Tibial artery (tissue), 4 donors: Measurements from ENCODE around the gene TPD52L3.

Source experiments
- DNase-seq, 2 donors: peaks; one replicate each; pipeline ENCODE4 v3.0.0-alpha.2; 2019
- H3K27ac ChIP-seq, 2 donors: fragments of 200-600 bp; sonication (generic) in 1 of 2; 1 replicate in 1 of 2; 2 replicates in 1 of 2; pipeline ENCODE4 v1.5.1; 2018 to 2019; ENCODE audit warnings: mild to moderate bottlenecking in 1 of 2
- H3K27me3 ChIP-seq, 2 donors: fragments of 200-600 bp; sonication (generic) in 1 of 2; one replicate each; pipeline versions ENCODE4 v1.5.1 to v1.6.0; 2016 to 2019
- H3K36me3 ChIP-seq, 3 donors: fragments of 200-600 bp; sonication (generic) in 2 of 3; one replicate each; pipeline ENCODE4 v1.5.1; 2016 to 2019; ENCODE audit warnings: mild to moderate bottlenecking in 2 of 3
- H3K4me1 ChIP-seq, 4 donors: fragments of 200-600 bp; sonication (generic) in 2 of 4; 1 replicate in 3 of 4; 2 replicates in 1 of 4; pipeline ENCODE4 v1.5.1; 2016 to 2019
- H3K4me3 ChIP-seq, 2 donors: fragments of 200-600 bp; sonication (generic) in 1 of 2; 1 replicate in 1 of 2; 2 replicates in 1 of 2; pipeline ENCODE4 v1.5.1; 2018 to 2019; ENCODE audit warnings: mild to moderate bottlenecking in 2 of 2
- H3K9me3 ChIP-seq, 3 donors: fragments of 200-600 bp; sonication (generic) in 1 of 3; one replicate each; pipeline ENCODE4 v1.5.1; 2016 to 2019
- CTCF ChIP-seq, 2 experiments: fragments of 200-600 bp in 1 of 2; fragments of 450-650 bp in 1 of 2; IDR thresholded peaks; one replicate each; pipeline ENCODE4 v1.5.1; 2017 to 2019; ENCODE audit warnings: antibody characterized with exemption in 2 of 2, mild to moderate bottlenecking in 1 of 2, moderate library complexity in 1 of 2
- intact Hi-C: fragments of 100-400 bp; cut with DNase I; formaldehyde crosslinking; loops from one replicate; pipeline ENCODE4 v1.15.0; 2023; ENCODE audit warnings: low total_unique reads

TPD52L3 gene

GRCh38 chr9:6368831-6369230, 40.7 kb downstream of the TPD52L3 start:
- intact Hi-C loops, result loop anchor here (10.0 kb wide), 1 partner anchor 296 kb away; no protein-coding TSS in a partner anchor
- no peaks in the 10 kb centered on the region for H3K9me3 ChIP-seq
- H3K36me3 ChIP-seq, result no peaks in the 10 kb centered on the region
- H3K4me1 ChIP-seq, result no peaks in the 10 kb centered on the region
- no peaks in the 10 kb centered on the region for H3K27me3 ChIP-seq
- H3K4me3 ChIP-seq, result no peak overlapping the region
- no peak for DNase-seq
- no peak for TF ChIP-seq CTCF (IDR thresholded peaks at IDR 0.05)
- no peak overlapping the region for H3K27ac ChIP-seq
